ENCODE results near the gene KPNA2.
"Not testable (repeated sequence)": the region's sequence is repeated elsewhere in the genome, so short reads cannot be mapped to it uniquely, and the experiment has no call there.

The KPNA2 gene

DNA sequence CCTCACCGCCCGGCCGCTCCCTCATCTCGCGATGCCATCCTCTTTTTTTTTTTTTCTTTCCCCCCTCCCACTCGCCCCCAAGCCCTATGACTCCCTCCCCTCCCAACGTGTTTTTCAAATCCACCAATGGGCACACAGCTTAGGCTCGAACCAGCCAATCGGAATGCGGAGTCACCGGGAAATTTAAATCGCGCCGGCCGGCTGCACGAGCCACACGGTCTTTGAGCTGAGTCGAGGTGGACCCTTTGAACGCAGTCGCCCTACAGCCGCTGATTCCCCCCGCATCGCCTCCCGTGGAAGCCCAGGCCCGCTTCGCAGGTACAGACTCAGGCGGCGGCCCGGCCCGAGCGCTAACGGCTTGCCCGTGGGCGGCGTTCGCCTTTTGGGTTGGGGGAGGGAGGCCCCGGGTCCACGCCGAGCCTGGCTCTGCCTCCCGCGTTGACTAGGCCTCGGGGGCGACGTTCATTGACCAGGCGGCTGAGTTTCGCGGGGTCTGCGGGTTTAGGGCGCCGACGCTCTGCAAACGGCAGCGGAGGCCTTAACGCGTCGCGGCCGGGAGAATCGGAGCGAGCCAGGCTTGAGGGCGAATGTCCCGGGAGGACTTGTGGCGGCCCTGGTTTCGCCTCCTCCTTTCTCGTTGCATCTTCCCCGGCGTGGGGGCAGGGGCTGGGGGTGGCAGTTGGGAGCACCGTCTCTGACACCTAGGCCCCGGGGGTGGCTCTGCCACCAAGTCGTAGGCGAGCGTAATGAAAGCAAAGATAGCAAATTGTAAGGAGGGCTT, at the start of gene KPNA2:
Gene KPNA2 (plus strand): TSS at position 213 of the 781 bp plus-strand sequence. CDS start 1,398 bp downstream, outside the sequence.
- DNase-seq: peak; percentile 94

- no peak for DNase-seq
Measured at GRCh38 chr17:67990909-67991308, 44.6 kb upstream of the KPNA2 start.

GRCh38 chr17:67992548-67993152, 42.9 kb upstream of the KPNA2 start:
- no peak for DNase-seq

DNA sequence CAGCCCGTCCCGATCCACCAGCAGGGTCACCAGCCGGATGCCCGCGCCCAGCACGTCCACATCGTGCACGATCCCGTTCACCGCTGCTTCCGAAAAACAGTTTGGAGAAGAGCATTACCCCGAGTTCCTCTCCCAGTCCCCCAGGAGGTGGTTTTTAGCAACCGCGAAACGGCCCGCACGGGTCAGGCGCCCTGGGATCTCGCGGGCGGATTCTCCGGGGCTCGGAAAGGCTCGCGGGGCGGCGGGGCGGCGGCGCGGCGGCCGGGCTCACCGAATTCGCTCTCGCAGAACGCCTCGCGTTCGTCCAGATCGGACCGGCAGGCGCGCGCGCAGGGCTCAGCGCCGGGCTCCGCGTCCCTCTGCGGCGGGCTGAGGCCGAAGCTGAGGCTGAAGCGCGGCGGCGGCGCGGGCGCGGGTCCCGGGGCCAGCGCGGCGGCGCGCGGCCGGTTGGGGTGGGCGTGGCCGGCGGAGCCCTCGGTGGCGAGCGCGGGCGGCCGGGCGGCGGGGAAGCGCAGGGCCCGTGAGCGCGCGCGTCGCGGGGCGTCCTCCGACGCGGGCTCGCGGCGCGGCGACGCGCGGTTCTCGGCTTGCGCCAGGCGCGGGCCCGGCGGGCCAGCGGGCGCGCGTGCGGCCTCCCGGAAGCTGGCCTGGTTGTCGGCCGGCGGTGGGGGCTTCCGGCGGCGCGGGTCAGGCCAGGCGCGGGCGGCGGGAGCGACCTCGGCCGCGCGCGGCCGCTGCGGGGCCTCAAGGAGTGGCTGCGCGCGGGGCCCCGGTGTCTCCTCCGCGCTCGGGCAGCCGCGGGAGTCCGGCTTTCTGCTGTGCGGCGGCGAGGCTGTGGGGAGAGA, 42.2 kb upstream of the KPNA2 start:
- DNase-seq: peak; percentile 77

DNA sequence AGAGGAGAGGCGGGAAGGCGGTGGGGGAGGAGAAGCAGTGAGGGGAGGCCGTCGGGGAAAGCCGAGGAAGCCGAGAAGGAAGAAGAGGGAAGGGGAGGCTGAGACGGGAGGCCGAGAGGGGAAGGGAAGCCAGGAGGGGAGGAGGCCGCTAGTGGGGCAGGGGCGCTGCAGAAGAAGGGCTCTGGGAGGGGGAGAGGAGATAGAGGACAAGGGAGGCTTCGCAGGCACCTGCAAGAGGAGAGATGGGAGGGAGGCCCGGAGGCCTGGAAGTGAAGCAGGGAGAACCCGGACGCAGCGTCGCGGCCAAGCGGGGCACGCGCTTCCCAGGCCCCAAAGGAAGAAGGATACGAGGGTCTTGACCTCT, 41.6 kb upstream of the KPNA2 start:
- DNase-seq: no peak

GRCh38 chr17:67994817-67995569, 40.5 kb upstream of the KPNA2 start:
- no peak for DNase-seq

- DNase-seq: no peak
Measured at GRCh38 chr17:67995570-67996263, 39.8 kb upstream of the KPNA2 start.

GRCh38 chr17:67996301-67997171, 39.0 kb upstream of the KPNA2 start, which contains the start of gene C17orf58:
C17orf58 (minus strand) TSS chr17:67996469; CDS start chr17:67996198, 271 bp downstream.
- DNase-seq: not testable (repeated sequence)

- DNase-seq: no peak
Measured at GRCh38 chr17:67998466-67998865, 37.1 kb upstream of the KPNA2 start.

DNA sequence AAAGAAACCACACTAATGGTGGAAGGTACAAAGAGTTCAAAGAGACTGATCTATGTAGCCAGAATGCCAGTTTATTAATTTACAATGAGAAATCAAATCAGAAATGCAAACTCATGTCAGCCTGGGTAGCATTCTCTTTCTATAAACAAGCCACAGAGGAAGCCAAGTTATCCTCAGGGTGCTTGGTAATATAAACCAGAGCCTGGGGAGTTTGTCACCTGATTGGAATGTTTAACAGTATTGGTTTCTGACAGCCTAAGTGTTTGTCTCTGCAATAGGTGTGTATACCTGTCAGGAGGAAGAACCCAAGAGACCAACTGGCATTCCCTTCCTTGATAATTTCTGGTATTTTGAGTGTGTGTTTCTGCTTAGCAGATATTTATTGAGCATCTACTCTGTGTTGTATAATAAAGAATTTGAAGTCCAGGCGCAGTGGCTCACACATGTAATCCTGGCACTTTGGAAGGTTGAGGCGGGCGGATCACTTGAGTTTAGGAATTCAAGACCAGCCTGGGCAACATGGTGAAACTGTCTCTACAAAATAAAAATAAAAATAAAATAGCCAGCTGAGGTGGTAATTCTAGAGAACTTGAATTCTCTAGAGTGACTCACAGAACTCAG, 36.1 kb upstream of the KPNA2 start:
- DNase-seq: no peak

DNA sequence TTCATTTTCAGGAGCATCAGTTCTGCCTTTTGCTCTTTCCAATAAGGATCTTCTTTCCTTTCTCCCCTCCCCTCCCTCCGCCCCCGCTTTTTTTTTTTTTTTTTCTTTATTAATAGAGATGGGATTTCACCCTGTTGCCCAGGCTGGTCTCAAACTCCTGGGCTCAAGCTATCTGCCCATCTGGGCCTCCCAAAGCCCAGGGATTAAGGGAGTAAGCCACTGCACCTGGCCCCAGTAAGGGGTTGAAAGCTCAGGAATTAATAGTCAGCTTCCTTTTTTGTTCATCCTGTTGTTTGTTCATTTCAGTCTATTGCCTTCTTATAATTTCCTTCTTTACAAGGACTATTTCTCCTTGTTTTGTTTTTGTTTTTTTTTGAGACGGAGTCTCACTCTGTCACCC, 31.3 kb upstream of the KPNA2 start:
- DNase-seq: no peak

GRCh38 chr17:68006797-68007196, 28.7 kb upstream of the KPNA2 start:
- no peak for DNase-seq

- DNase-seq: peak; percentile 39
Measured at GRCh38 chr17:68011199-68011665, 24.3 kb upstream of the KPNA2 start.

DNA sequence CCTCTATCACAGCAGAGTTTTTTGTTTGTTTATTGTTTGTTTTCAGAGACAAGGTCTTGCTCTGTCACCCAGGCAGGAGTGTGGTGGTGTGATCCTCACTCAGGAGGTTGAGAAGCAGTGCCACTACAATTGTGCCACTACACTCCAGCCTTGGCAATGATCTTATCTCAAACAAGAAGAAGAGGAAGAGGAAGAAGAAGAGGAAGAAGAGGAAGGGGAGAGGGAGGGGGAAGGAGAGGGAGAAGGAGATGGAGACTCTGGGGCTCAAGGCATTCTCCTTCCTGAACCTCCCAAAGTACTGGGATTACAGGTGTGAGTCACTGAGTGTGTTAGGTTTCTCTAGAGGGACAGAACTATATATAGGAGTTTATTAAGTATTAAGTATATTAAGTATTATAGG, 22.1 kb upstream of the KPNA2 start:
- no peak for DNase-seq

DNA sequence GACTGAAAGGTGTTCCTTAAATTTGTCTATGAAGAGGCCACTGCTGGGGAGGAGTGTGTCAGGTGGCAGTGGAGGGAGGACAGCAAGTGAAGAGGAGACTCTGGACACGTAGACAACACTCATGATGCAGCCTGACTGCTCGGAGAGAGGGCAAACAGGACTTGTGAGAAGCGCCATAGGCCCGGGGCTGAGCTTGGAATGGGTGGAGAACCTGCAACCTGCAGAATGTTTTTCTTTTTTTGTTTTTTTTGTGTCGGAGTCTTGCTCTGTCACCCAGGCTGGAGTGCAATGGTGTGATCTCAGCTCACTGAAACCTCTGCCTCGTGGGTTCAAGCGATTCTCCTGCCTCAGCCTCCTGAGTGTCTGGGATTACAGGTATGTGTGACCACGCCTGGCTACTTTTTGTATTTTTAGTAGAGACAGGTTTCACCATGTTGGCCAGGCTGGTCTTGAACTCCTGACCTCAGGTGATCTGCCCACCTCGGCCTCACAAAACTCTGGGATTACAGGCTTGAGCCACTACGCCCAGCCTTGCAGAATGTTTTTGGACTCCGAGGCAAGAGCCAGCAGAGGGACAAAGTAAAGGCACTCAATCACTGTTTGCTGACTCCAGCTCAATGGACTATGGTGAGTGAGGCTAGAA, 20.3 kb upstream of the KPNA2 start:
- DNase-seq: no peak

DNA sequence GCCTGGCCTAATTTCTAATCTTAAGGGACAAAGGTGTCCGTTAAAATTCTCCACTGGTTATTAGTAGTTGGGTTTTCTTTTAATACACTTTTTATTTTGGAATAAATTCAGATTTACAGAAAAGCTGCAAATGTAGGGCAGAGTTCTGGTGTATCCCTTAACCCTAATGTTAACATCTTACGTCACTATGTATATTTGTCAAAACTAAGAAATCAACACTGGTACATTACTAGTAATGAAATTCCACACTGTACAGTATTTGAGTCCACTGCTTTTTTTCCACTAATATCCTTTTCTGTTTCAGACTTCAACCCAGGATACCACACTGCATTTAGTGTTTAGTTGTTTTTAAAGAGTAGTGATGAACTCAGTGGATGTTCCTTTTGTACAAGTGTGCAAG, 18.7 kb upstream of the KPNA2 start:
- no peak for DNase-seq

- DNase-seq: not testable (repeated sequence)
Measured at GRCh38 chr17:68018493-68018892, 17.0 kb upstream of the KPNA2 start.

- no peak for DNase-seq
Measured at GRCh38 chr17:68019336-68019674, 16.2 kb upstream of the KPNA2 start.

DNA sequence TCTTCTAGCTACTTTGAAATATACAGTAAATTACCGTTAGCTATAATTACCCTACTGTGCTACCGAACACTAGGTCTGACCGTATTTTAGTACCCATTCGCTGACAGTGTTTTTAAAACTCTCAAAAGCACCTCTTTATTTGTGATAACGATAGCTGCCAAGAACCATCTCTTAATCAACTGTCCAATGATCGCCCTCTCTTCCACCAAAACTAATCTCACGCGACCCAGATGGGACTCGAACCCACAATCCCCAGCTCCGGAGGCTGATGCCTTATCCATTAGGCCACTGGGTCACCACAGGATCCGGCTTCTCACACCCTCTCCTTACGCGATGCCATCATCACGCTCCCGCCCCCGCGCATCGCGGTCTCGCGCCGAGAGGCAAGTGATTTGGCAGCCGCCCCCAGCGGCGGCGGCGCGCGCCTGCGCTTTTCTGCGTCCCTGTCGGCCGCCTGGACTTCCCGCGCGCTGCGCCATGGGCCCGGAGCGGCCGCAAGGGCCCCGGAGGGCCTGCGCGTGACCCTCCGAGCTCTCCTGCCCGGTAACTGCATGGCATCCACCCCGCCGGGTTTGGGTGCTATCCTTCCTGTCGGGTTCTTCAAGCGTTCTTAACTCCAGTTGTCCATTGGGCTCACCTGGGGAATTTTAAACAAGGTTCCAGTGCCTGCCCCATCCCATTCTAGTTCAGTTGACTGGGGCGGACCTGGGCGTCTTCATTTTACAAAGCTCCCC, 15.7 kb upstream of the KPNA2 start:
- peak; percentile 96 for DNase-seq

- no peak for DNase-seq
Measured at GRCh38 chr17:68020409-68020756, 15.2 kb upstream of the KPNA2 start.
